WERI-Rb-1 (cell line): ENCODE measurements around the gene HACD2.

ENCODE experiments used
- DNase-seq: peaks from one replicate; pipeline ENCODE4 v3.0.0-alpha.2; 2020
- H3K27ac ChIP-seq: fragments of 250-450 bp; sonication (Bioruptor Pico); 2 replicates; pipeline ENCODE4 v1.5.1; 2020; ENCODE audit warnings: mild to moderate bottlenecking, moderate library complexity
- H3K27me3 ChIP-seq: fragments of 250-450 bp; sonication (Bioruptor Pico); 2 replicates; pipeline ENCODE4 v1.5.1; 2021; ENCODE audit warnings: mild to moderate bottlenecking, low read depth, moderate library complexity; ENCODE audit not compliant: insufficient read depth, severe bottlenecking
- H3K36me3 ChIP-seq: fragments of 250-450 bp; sonication (Bioruptor Pico); 2 replicates; pipeline ENCODE4 v1.5.1; 2020; ENCODE audit warnings: mild to moderate bottlenecking, moderate library complexity
- H3K4me3 ChIP-seq: 2 replicates; pipeline ENCODE4 v1.5.1; 2011; ENCODE audit warnings: low read depth, mild to moderate bottlenecking, control low read depth, low read length
- H3K9me3 ChIP-seq: fragments of 250-450 bp; sonication (Bioruptor Pico); 2 replicates; pipeline ENCODE4 v1.5.1; 2021; ENCODE audit warnings: mild to moderate bottlenecking, moderate library complexity; ENCODE audit not compliant: severe bottlenecking
- TF ChIP-seq, protein P1 (sequence below): IDR thresholded peaks from 2 replicates; pipeline ENCODE4 v1.5.1; 2011; ENCODE audit warnings: low read depth, mild to moderate bottlenecking, control low read depth, inconsistent platforms, low read length

HACD2 gene

DNA sequence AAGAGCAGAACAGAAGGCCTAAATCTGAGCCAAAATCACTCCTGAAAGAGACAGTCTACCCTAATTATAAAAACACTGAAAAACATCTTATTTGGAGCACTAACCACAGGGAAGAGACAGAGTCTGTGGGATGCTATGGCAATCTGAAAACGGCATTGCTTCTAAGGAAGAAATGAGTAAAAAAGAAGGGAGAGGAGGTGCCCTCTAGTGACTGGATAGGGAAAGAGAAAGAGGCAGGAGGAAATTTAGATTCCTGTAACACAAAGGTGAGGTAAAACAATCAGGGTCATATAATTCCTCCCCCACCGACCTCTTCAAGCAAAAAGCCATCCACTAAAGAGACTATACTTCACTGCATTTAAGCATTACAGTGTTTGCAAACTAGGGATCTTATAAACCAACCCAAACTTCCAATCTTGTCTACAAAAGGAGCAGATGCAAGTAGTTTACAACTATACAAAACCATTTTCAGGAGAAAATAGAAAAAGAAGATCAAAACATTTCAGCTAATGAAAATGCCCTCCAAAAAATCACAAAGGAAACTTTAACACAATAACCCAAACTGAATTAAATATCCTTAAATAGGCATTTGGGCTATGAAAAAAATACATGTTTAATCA lies 32.6 kb downstream of the HACD2 start:
- H3K4me3 ChIP-seq: no peak overlapping the region
- DNase-seq: no peak
- peaks cover 9% of the 10 kb centered on the region for H3K9me3 ChIP-seq
- no peak overlapping the region for H3K27ac ChIP-seq
- TF ChIP-seq, protein P1, sequence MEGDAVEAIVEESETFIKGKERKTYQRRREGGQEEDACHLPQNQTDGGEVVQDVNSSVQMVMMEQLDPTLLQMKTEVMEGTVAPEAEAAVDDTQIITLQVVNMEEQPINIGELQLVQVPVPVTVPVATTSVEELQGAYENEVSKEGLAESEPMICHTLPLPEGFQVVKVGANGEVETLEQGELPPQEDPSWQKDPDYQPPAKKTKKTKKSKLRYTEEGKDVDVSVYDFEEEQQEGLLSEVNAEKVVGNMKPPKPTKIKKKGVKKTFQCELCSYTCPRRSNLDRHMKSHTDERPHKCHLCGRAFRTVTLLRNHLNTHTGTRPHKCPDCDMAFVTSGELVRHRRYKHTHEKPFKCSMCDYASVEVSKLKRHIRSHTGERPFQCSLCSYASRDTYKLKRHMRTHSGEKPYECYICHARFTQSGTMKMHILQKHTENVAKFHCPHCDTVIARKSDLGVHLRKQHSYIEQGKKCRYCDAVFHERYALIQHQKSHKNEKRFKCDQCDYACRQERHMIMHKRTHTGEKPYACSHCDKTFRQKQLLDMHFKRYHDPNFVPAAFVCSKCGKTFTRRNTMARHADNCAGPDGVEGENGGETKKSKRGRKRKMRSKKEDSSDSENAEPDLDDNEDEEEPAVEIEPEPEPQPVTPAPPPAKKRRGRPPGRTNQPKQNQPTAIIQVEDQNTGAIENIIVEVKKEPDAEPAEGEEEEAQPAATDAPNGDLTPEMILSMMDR: peak; percentile 58
- no peaks in the 10 kb centered on the region for H3K27me3 ChIP-seq
- peaks cover 14% of the 10 kb centered on the region for H3K36me3 ChIP-seq

DNA sequence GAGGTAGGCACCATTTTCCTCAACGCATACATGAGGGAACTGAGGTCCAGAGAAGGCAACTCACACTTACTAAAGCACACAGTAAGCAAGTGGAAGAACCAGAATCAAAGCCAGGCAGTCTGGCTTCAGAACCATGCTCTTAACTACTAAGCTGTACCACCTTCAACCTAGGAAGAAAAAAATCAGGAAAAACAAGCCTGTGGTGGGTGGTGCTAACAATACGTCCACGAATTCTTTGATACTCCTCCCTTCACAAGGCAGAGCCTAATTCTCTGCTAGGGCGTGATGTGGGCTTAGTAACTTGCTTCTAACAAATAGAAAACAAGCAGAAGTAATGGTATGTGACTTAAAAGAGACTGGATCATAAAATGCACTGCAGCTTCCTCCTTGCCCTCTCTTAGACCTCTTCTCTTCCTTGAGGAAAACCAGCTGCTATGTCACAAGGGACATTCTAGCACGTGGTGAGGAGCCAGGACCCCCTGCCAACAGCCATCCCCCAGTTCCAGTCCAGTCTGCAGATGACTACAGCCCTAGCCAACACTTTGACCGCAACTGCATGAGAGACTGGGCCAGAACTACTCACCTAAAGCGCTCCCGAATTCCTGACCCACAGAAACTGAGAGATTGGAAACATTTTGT lies 36.9 kb downstream of the HACD2 start:
- TF ChIP-seq, protein P1: no peak
- Histone ChIP-seq H3K27me3 (no peaks in the 10 kb centered on the region), H3K9me3 (no peaks in the 10 kb centered on the region), H3K36me3 (peaks cover 14% of the 10 kb centered on the region), H3K27ac (no peak overlapping the region), H3K4me3 (no peak overlapping the region)
- no peak for DNase-seq

- TF ChIP-seq, protein P1: no peak
- peaks cover 14% of the 10 kb centered on the region for H3K36me3 ChIP-seq
Observed at GRCh38 chr3:123546133-123546755, 38.6 kb downstream of the HACD2 start.

DNA sequence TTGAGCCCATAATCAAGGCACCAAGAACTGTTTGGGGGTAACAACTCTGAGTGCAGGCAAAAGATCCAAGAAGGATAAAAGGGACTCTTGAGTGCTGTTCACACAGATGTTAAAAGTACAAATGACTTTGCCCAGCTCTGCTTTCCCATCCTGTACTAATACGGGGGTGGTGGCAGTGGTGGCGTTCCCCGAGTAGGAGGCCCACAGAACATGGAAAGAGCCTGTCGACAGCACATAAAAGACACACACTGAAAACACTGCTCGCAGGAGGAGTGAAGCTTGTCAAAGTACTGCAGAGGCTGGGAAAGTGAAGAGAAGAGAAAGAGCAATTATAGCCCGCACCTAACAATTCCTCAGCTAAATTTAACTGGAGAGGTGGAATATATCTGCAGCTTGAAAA lies 40.9 kb downstream of the HACD2 start:
- H3K9me3 ChIP-seq: no peaks in the 10 kb centered on the region
- TF ChIP-seq, protein P1: no peak
- DNase-seq: no peak
- H3K36me3 ChIP-seq: no peaks in the 10 kb centered on the region
- H3K4me3 ChIP-seq: no peak overlapping the region
- H3K27ac ChIP-seq: no peak overlapping the region
- H3K27me3 ChIP-seq: no peaks in the 10 kb centered on the region

More at GRCh38 chr3:123546133-123546755, 38.6 kb downstream of the HACD2 start:
- no peak for DNase-seq
- no peak overlapping the region for H3K27ac ChIP-seq
- no peaks in the 10 kb centered on the region for H3K9me3 ChIP-seq
- H3K4me3 ChIP-seq: no peak overlapping the region
- H3K27me3 ChIP-seq: no peaks in the 10 kb centered on the region

DNA sequence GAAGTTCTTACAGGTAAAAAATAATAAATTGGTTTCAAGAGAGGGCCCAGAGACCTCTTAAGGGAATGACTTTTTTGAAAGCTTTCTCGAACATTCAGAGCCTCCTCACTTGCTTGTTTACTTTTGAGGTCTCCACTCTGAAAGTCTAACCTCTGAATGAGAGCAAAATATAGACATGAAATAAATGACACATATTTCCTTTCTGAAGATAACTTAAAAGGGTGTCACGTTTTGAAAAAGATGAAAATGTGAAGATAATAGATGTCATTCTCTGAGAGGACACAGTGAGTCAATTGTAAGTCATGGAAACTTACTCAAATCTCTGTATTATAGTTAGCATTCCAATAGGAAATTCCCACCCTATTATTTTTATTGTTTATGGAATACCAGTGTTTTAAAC lies 44.6 kb downstream of the HACD2 start:
- TF ChIP-seq, protein P1: no peak
- no peak overlapping the region for H3K4me3 ChIP-seq
- no peak for DNase-seq
- H3K27ac ChIP-seq: no peak overlapping the region
- H3K36me3 ChIP-seq: no peaks in the 10 kb centered on the region
- H3K27me3 ChIP-seq: no peaks in the 10 kb centered on the region
- no peaks in the 10 kb centered on the region for H3K9me3 ChIP-seq
